ENCODE results near the gene ABR. TPM values are rescaled to one million over a fixed set of nuclear protein-coding genes. Genes with fewer than 3 reads are reported as not detected.
"Not testable (repeated sequence)": the region's sequence is repeated elsewhere in the genome, so short reads cannot be mapped to it uniquely, and the experiment has no call there.

Gene ABR
- total and polyA plus RNA-seq, 9 donors, result 25.0 to 94.6 (median 60.2) TPM

GRCh38 chr17:1153795-1154546, 25.8 kb downstream of the ABR start:
- H3K36me3 ChIP-seq, result no peaks in the 10 kb centered on the region
- no peak for TF ChIP-seq CTCF (IDR thresholded peaks at IDR 0.05)
- no peak for TF ChIP-seq POLR2A (IDR thresholded peaks at IDR 0.05)
- no peak for TF ChIP-seq EP300 (IDR thresholded peaks at IDR 0.05)
- H3K27me3 ChIP-seq, result no peaks in the 10 kb centered on the region
- H3K4me3 ChIP-seq, result no peak overlapping the region
- no peaks in the 10 kb centered on the region for H3K9me3 ChIP-seq
- no peaks in the 10 kb centered on the region for H3K4me1 ChIP-seq (ENCODE audit: insufficient read depth)
- WGBS, 3 donors, result 17 to 29% (median 18%) methylated on average over 28 to 30 of the region's 30 CpGs
- peak; percentile 87 to 92 (median 88) for DNase-seq
- intact Hi-C loops (cut with DNase I), result no loop called here
- no peak overlapping the region for H3K27ac ChIP-seq

DNA sequence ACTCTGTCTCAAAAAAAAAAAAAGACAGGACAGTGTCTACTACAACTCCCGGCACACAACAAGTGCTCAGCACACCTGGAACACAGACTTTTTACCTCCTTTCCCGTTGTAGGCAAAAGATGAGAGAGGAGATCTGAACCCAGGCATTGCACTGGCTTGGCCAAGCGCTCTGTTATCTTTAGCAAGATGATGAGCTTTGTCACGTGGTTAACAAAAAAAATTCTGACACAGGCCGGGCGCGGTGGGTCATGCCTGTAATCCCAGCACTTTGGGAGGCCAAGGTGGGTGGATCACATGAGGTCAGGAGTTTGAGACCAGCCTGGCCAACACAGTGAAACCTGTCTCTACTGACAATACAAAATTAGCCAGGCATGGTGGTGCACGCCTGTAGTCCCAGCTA, 27.2 kb downstream of the ABR start:
- H3K9me3 ChIP-seq; H3K4me3 ChIP-seq; H3K27ac ChIP-seq; DNase-seq; H3K4me1 ChIP-seq (ENCODE audit: insufficient read depth); H3K27me3 ChIP-seq; intact Hi-C loops (cut with DNase I); H3K36me3 ChIP-seq: not testable (repeated sequence)
- WGBS, 3 donors, result 88 to 94% (median 93%) methylated on average over 8 of the region's 8 CpGs

GRCh38 chr17:1150863-1151600, 28.7 kb downstream of the ABR start:
- no peaks in the 10 kb centered on the region for H3K27me3 ChIP-seq
- no peaks in the 10 kb centered on the region for H3K4me1 ChIP-seq (ENCODE audit: insufficient read depth)
- intact Hi-C loops (cut with DNase I), result no loop called here
- WGBS, 3 donors, result 80 to 82% (median 82%) methylated on average over 12 of the region's 12 CpGs
- H3K9me3 ChIP-seq, result no peaks in the 10 kb centered on the region
- DNase-seq, result no peak
- H3K36me3 ChIP-seq, result no peaks in the 10 kb centered on the region
- no peak for TF ChIP-seq POLR2A (IDR thresholded peaks at IDR 0.05)
- TF ChIP-seq CTCF (IDR thresholded peaks at IDR 0.05), result no peak
- no peak for TF ChIP-seq EP300 (IDR thresholded peaks at IDR 0.05)
- no peak overlapping the region for H3K4me3 ChIP-seq
- H3K27ac ChIP-seq, result no peak overlapping the region

- Histone ChIP-seq H3K4me3 (no peak overlapping the region), H3K4me1 (ENCODE audit: insufficient read depth) (no peaks in the 10 kb centered on the region), H3K9me3 (no peaks in the 10 kb centered on the region), H3K36me3 (no peaks in the 10 kb centered on the region), H3K27ac (no peak overlapping the region), H3K27me3 (no peaks in the 10 kb centered on the region)
- TF ChIP-seq POLR2A (IDR thresholded peaks at IDR 0.05) (no peak), EP300 (IDR thresholded peaks at IDR 0.05) (no peak), CTCF (IDR thresholded peaks at IDR 0.05) (no peak)
- intact Hi-C loops (cut with DNase I), result no loop called here
- no peak for DNase-seq
- 92 to 94% (median 93%) methylated on average over 13 of the region's 13 CpGs for WGBS, 3 donors
These were observed 29.9 kb downstream of the ABR start for GRCh38 chr17:1149869-1150268.

DNA sequence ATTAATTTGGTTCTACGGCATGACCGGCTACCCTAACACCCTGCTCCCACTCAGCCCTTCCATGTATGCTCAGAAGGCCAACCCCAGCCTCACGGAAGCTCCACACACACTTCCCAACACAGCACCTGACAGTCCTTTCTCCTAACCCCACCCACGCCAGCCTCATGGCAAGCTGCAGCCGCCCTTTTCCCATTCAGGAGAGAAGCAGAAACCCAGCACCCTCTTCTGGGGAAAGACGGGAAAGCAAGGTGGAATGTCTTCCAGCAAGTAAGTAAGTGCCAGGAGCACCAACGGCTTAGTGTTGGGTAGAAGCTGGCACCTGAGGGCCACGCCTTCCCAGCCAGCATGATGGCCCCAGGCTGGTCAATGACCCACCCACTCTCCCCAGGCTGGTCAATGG, 32.1 kb downstream of the ABR start:
- Histone ChIP-seq H3K27ac (no peak overlapping the region), H3K4me3 (no peak overlapping the region), H3K4me1 (ENCODE audit: insufficient read depth) (no peaks in the 10 kb centered on the region), H3K9me3 (no peaks in the 10 kb centered on the region), H3K36me3 (no peaks in the 10 kb centered on the region), H3K27me3 (no peaks in the 10 kb centered on the region)
- intact Hi-C loops (cut with DNase I), result no loop called here
- no peak for DNase-seq
- TF ChIP-seq CTCF (IDR thresholded peaks at IDR 0.05), result no peak
- TF ChIP-seq POLR2A (IDR thresholded peaks at IDR 0.05), result no peak
- no peak for TF ChIP-seq EP300 (IDR thresholded peaks at IDR 0.05)
- WGBS, 3 donors, result 68 to 70% (median 70%) methylated on average over 8 of the region's 8 CpGs
